Breast epithelium (tissue), 4 donors: ENCODE data around the gene INTS3. TPM values are rescaled to one million over a fixed set of nuclear protein-coding genes. Genes with fewer than 3 reads are reported as not detected.

Experiments used
- DNase-seq, 2 donors: peaks; one replicate each; pipeline ENCODE4 v3.0.0-alpha.2; 2019; ENCODE audit warnings: low spot score in 2 of 2
- H3K27ac ChIP-seq, 2 donors: fragments of 200-600 bp; sonication (generic) in 1 of 2; one replicate each; pipeline ENCODE4 v1.5.1; 2016 to 2019; ENCODE audit warnings: mild to moderate bottlenecking in 1 of 2
- H3K27me3 ChIP-seq, 2 donors: fragments of 200-600 bp; sonication (generic) in 1 of 2; one replicate each; pipeline versions ENCODE4 v1.5.1 to v1.6.0; 2017 to 2019; ENCODE audit warnings: control low read depth in 1 of 2, mild to moderate bottlenecking in 1 of 2
- H3K36me3 ChIP-seq: fragments of 200-600 bp; one replicate; pipeline ENCODE4 v1.5.1; 2019
- H3K4me1 ChIP-seq, 2 donors: fragments of 200-600 bp; sonication (generic); one replicate each; pipeline ENCODE4 v1.5.1; 2016 to 2019; ENCODE audit warnings: control low read depth in 1 of 2
- H3K4me3 ChIP-seq, 3 donors: fragments of 200-600 bp; sonication (generic); 1 replicate in 2 of 3; 2 replicates in 1 of 3; pipeline ENCODE4 v1.5.1; 2016 to 2019; ENCODE audit warnings: mild to moderate bottlenecking in 3 of 3, moderate library complexity in 2 of 3
- H3K9me3 ChIP-seq, 2 donors: fragments of 200-600 bp; sonication (generic) in 1 of 2; one replicate each; pipeline ENCODE4 v1.5.1; 2016 to 2019; ENCODE audit warnings: control low read depth in 1 of 2
- CTCF ChIP-seq, 3 donors: fragments of 450-650 bp; IDR thresholded peaks; one replicate each; pipeline ENCODE4 v1.5.1; 2016 to 2017; ENCODE audit warnings: antibody characterized with exemption in 3 of 3, mild to moderate bottlenecking in 3 of 3, moderate library complexity in 3 of 3
- POLR2A ChIP-seq: fragments of 450-650 bp; IDR thresholded peaks from one replicate; pipeline ENCODE4 v1.6.1; 2016; ENCODE audit warnings: antibody characterized with exemption, mild to moderate bottlenecking, moderate library complexity
- POLR2AphosphoS5 ChIP-seq, 3 donors: sonication (generic); formaldehyde crosslinking; IDR thresholded peaks; one replicate each; pipeline ENCODE4 v1.6.1; 2017; ENCODE audit warnings: antibody characterized with exemption in 3 of 3
- intact Hi-C: fragments of 100-400 bp; cut with DNase I; formaldehyde crosslinking; loops from one replicate; pipeline ENCODE4 v1.15.1; 2023; ENCODE audit warnings: low total_unique reads
- total RNA-seq, 3 donors: library from RNA; depleted of rRNA; stranded (reverse); fragments of >200 nt; gene quantifications; one replicate each; pipeline ENCODE4 v1.1.0, GENCODE V29; 2016

Gene INTS3
- total RNA-seq, 3 donors from 2014 or later: 46.5 to 53.4 (median 51.7) TPM

- H3K9me3 ChIP-seq: no peaks in the 10 kb centered on the region
- H3K27ac ChIP-seq: no peak overlapping the region
- TF ChIP-seq POLR2AphosphoS5 (IDR thresholded peaks at IDR 0.05): no peak
- no peak for TF ChIP-seq POLR2A
- no peak for TF ChIP-seq CTCF (IDR thresholded peaks at IDR 0.05)
- no peak overlapping the region for H3K4me3 ChIP-seq
- no peaks in the 10 kb centered on the region for H3K36me3 ChIP-seq
- intact Hi-C loops: no loop called here
- H3K27me3 ChIP-seq: peaks cover 0 to 10% of the 10 kb centered on the region in 2 donors
- peaks cover 7 to 10% of the 10 kb centered on the region in 2 donors for H3K4me1 ChIP-seq
- no peak for DNase-seq
Observed at GRCh38 chr1:153682730-153683129, 45.1 kb upstream of the INTS3 start.

DNA sequence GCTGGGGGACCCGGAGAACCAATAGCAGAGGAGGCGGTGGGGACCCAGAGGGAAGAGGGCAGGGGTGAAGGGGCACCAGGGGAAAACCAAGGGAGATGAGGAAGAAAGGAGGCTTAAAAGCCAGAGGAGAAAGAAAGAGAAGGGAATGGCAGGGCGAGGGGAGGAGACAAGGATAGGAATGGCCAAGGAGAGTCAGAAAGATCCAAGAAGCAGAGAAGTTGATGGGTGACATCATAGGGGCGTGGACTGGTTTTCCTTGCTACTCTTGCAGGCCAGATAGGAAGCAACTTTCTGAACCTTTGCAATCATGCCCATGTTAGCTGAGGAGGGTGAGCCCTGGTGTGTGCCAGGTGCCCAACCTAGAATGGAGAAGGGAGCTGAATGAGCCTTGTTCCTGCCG, 44.0 kb upstream of the INTS3 start:
- no peaks in the 10 kb centered on the region for H3K9me3 ChIP-seq
- H3K4me1 ChIP-seq: peaks cover 0 to 5% of the 10 kb centered on the region in 2 donors
- no peak overlapping the region for H3K4me3 ChIP-seq
- peaks cover 0 to 8% of the 10 kb centered on the region in 2 donors for H3K27me3 ChIP-seq
- no peak for DNase-seq
- intact Hi-C loops: no loop called here
- no peaks in the 10 kb centered on the region for H3K36me3 ChIP-seq
- TF ChIP-seq POLR2A (no peak), POLR2AphosphoS5 (IDR thresholded peaks at IDR 0.05) (no peak), CTCF (IDR thresholded peaks at IDR 0.05) (no peak)
- H3K27ac ChIP-seq: no peak overlapping the region

DNA sequence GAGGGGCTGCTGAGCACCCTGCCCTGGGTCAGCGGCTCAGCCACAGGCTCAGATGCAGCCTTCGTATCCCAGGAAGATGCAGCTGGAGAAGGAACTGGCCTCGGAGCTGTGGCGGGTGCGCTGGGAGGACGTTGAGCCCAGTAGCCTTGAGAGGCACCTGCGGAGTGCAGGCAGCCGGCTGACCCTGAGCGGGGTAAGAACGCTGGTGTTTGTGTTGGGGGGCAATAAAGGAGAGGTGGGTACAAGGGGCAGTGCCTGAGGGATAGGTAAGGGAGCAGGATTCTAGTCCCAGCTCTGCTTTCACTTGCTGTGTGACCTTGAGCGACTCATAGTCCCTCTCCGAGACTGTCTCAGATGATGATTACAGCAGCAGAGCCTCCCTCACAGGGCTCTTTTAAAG, 43.0 kb upstream of the INTS3 start:
- H3K4me3 ChIP-seq: no peak overlapping the region
- no peaks in the 10 kb centered on the region for H3K4me1 ChIP-seq
- DNase-seq: no peak
- H3K9me3 ChIP-seq: no peaks in the 10 kb centered on the region
- no peaks in the 10 kb centered on the region for H3K36me3 ChIP-seq
- intact Hi-C loops: no loop called here
- TF ChIP-seq POLR2A (no peak), POLR2AphosphoS5 (IDR thresholded peaks at IDR 0.05) (no peak), CTCF (IDR thresholded peaks at IDR 0.05) (no peak)
- H3K27me3 ChIP-seq: no peaks in the 10 kb centered on the region
- no peak overlapping the region for H3K27ac ChIP-seq

- Histone ChIP-seq H3K27ac (no peak overlapping the region), H3K4me1 (no peaks in the 10 kb centered on the region), H3K9me3 (no peaks in the 10 kb centered on the region), H3K4me3 (no peak overlapping the region), H3K27me3 (no peaks in the 10 kb centered on the region), H3K36me3 (no peaks in the 10 kb centered on the region)
- no peak for TF ChIP-seq POLR2A
- TF ChIP-seq POLR2AphosphoS5 (IDR thresholded peaks at IDR 0.05): no peak
- TF ChIP-seq CTCF (IDR thresholded peaks at IDR 0.05): no peak
- DNase-seq: no peak
- intact Hi-C loops: no loop called here
Observed at GRCh38 chr1:153685544-153686340, 42.1 kb upstream of the INTS3 start.

DNA sequence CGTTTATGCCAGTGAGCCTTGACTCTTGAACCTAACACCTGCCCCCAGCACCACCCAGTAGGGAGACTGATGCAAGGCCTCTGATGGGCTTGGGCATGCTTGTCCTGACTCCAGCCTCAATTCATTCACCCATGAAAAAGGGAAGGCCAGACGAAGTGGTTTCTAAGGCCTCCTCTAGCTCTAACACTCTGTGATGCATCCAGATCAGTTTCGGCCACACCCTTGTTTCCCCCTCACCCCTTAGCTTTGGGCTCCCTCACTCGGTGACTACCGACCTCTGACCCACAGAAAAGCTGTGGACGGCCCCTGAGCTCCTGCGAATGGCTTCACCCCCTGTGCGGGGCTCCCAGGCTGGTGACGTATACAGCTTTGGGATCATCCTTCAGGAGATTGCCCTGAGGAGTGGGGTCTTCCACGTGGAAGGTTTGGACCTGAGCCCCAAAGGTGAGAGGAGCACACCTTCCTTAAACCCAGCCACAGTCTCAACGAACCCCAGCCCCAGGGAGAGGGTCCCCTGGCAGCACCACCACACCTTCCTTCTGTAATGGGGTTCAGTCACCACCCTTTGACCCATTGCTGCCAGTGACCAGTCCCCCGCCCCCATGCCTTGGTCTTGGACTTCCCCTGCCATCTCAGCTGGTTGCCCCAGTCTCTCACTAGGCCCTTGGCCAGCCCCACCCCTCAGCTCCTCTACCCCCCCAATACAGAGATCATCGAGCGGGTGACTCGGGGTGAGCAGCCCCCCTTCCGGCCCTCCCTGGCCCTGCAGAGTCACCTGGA, 40.3 kb upstream of the INTS3 start:
- Histone ChIP-seq H3K4me1 (no peaks in the 10 kb centered on the region), H3K9me3 (no peaks in the 10 kb centered on the region), H3K4me3 (no peak overlapping the region), H3K36me3 (no peaks in the 10 kb centered on the region), H3K27ac (no peak overlapping the region), H3K27me3 (no peaks in the 10 kb centered on the region)
- no peak for TF ChIP-seq CTCF (IDR thresholded peaks at IDR 0.05)
- no peak for TF ChIP-seq POLR2A
- intact Hi-C loops: no loop called here
- no peak for DNase-seq
